ENCODE results near the gene CLSTN2. TPM values are rescaled to one million over a fixed set of nuclear protein-coding genes. Genes with fewer than 3 reads are reported as not detected.

The CLSTN2 gene
- total and polyA plus RNA-seq, 2 of the 8 experiments (the other 6 are each of a cell fraction or from before 2014, with no cell fraction given), result 0.39 to 0.52 TPM

DNA sequence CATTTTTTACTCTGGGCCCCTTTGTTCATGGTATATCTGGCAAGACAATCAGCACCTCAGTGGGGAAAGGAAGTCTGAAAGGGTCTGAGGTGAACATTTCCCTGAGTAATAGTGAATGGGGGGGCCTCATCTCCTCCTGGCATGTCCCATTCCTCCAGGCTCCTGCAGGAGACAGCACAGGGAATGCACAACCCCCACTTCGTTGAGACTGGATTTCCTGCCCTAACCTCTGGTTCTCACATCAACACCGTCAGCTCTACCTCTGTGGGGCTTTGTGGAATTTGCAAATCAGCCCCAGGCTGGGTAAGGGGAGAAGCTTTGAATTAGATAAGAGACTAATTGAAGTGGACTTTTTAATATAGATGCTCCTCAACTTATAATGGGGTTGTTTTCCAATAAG is 574.5 kb downstream of the CLSTN2 start:
- WGBS, 2 experiments (ENCODE audit: extremely low coverage in 1 of 2, insufficient coverage in 1 of 2, insufficient read length in 1 of 2, insufficient replicate concordance in 2 of 2, low coverage in 1 of 2, low lambda C conversion rate in 2 of 2, missing lambda C conversion rate in 1 of 2), result 5% methylated on average over 2 of the region's 2 CpGs; no CpG with 5 or more reads in 1 of the 2 experiments
- Histone ChIP-seq H4K8ac (ENCODE audit: extremely low read depth, insufficient read depth, low read length) (no peak overlapping the region), H3K56ac (replicated peaks; ENCODE audit: insufficient read length, low read depth, low read length) (no peak overlapping the region), H3K4me3 (ENCODE audit: extremely low read depth in 1 of 4, insufficient read depth in 2 of 4, low read depth in 3 of 4, low read length in 4 of 4) (peak overlapping the region in 1 of 4 experiments; percentile 43; a peak in 1 of 8 replicates), H3K23ac (ENCODE audit: insufficient read length) (no peak overlapping the region), H2BK15ac (ENCODE audit: low read length) (no peak overlapping the region), H4K20me1 (replicated peaks in 1 of 2; ENCODE audit: control insufficient read depth in 1 of 2, insufficient read depth in 2 of 2, low read length in 2 of 2) (no peaks in the 10 kb centered on the region), H4K5ac (ENCODE audit: insufficient read length, low read depth, low read length) (peak overlapping the region; percentile 13), H3K23me2 (ENCODE audit: low read depth, low read length) (no peaks in the 10 kb centered on the region), H3K9me3 (ENCODE audit: insufficient read depth in 2 of 2, low read depth in 1 of 2, low read length in 1 of 2) (no peaks in the 10 kb centered on the region), H2AK5ac (ENCODE audit: low read depth, low read length) (no peak overlapping the region), H2BK120ac (replicated peaks; ENCODE audit: low read depth, low read length) (no peak overlapping the region), H3K14ac (ENCODE audit: insufficient read length) (no peak overlapping the region), H3K79me1 (ENCODE audit: low read depth, low read length) (no peaks in the 10 kb centered on the region), H3K18ac (ENCODE audit: extremely low read depth, low read length) (no peak overlapping the region; the same call in 1 of the 2 replicates), H2BK12ac (ENCODE audit: low read depth, low read length) (0 out of 2 replicates have a peak overlapping the region, but pooled peaks have one; percentile 52), H3K4me1 (replicated peaks in 1 of 4; ENCODE audit: control insufficient read depth in 3 of 4, insufficient read depth in 4 of 4, low read length in 3 of 4) (peaks cover 6 to 29% (median 21%) of the 10 kb centered on the region in 4 experiments; a peak in 6 of 7 replicates), H2BK5ac (ENCODE audit: low read depth, low read length) (peak overlapping the region; percentile 31; the same call in 1 of the 2 replicates), H2AFZ (ENCODE audit: low read length) (no peak overlapping the region), H4K91ac (replicated peaks; ENCODE audit: insufficient read length, low read length) (no peak overlapping the region), H2BK20ac (ENCODE audit: low read length) (no peak overlapping the region), H3K9ac (replicated peaks in 1 of 4; ENCODE audit: extremely low read depth in 1 of 4, low read depth in 3 of 4, low read length in 3 of 4) (no peak overlapping the region), H3K4me2 (ENCODE audit: insufficient read depth in 1 of 2, low read depth in 2 of 2, low read length in 2 of 2) (peak overlapping the region; percentile 57), H3K36me3 (ENCODE audit: control insufficient read depth in 2 of 4, insufficient read depth in 4 of 4, low read length in 3 of 4) (no peaks in the 10 kb centered on the region), H3K4ac (replicated peaks; ENCODE audit: insufficient read length, low read depth, low read length) (no peak overlapping the region), H3K27ac (ENCODE audit: low read depth, low read length) (no peak overlapping the region), H3K79me2 (ENCODE audit: control insufficient read depth in 1 of 2, insufficient read depth in 2 of 2, low read length in 2 of 2) (no peaks in the 10 kb centered on the region), H3K27me3 (replicated peaks in 1 of 4; ENCODE audit: control insufficient read depth in 3 of 4, extremely low read depth in 1 of 4, insufficient read depth in 3 of 4, low read length in 3 of 4) (peaks cover 0 to 2% (median 0%) of the 10 kb centered on the region in 4 experiments; a peak in 1 of 7 replicates)
- no peak for TF ChIP-seq POLR2AphosphoS5 (IDR thresholded peaks at IDR 0.05; ENCODE audit: low read depth, low read length)
- no peak for TF ChIP-seq TAF1 (IDR thresholded peaks at IDR 0.05; ENCODE audit: low read depth, low read length)
- no peak for TF ChIP-seq PHF8 (conservative IDR thresholded peaks at IDR 0.05; ENCODE audit: low read depth, low read length)
- no peak for TF ChIP-seq RFX5 (IDR thresholded peaks at IDR 0.05; ENCODE audit: borderline replicate concordance, low read depth, low read length)
- TF ChIP-seq TAF7 (optimal IDR thresholded peaks at IDR 0.05; ENCODE audit: borderline replicate concordance, low read depth, low read length), result no peak
- no peak for TF ChIP-seq RAD21 (IDR thresholded peaks at IDR 0.05 in 1 of 2, conservative IDR thresholded peaks at IDR 0.05 in 1 of 2; ENCODE audit: low read depth in 2 of 2, low read length in 2 of 2)
- FAIRE-seq (no peak), DNase-seq (ENCODE audit: low read depth in 1 of 2, low spot score in 2 of 2) (no peak)
- CTCF ChIA-PET (ENCODE audit: partially characterized antibody), result interaction anchor here (0.6 to 2.0 kb wide), 3 partner anchors 12 to 381 kb away, joined by 3 to 6 read pairs (median 3); no protein-coding TSS in a partner anchor
- POLR2A ChIA-PET (ENCODE audit: partially characterized antibody), result no interaction called here

Measured in H1 (cell line).